ENCODE measurements around the gene ASXL1.

ASXL1 gene

GRCh38 chr20:32446301-32447100 lies 88.4 kb downstream of the ASXL1 start:
- TF ChIP-seq EZH2 (IDR thresholded peaks at IDR 0.05; ENCODE audit: borderline replicate concordance, low read length) (no peak), CTCF (IDR thresholded peaks at IDR 0.05; ENCODE audit: low read length) (no peak)
- Histone ChIP-seq H4K20me1 (ENCODE audit: insufficient read depth, low read length) (no peaks in the 10 kb centered on the region), H3K27me3 (ENCODE audit: insufficient read depth, low read length) (no peaks in the 10 kb centered on the region), H3K9me3 (ENCODE audit: low read length) (no peaks in the 10 kb centered on the region), H3K4me2 (ENCODE audit: low read length) (no peak overlapping the region), H2AFZ (ENCODE audit: low read length) (no peak overlapping the region), H3K27ac (ENCODE audit: low read depth, low read length, poor library complexity, severe bottlenecking) (no peak overlapping the region), H3K36me3 (ENCODE audit: insufficient read depth, low read length) (peaks cover 35% of the 10 kb centered on the region), H3K9ac (ENCODE audit: low read length) (no peak overlapping the region), H3K9me2 (ENCODE audit: low read depth, low read length) (no peaks in the 10 kb centered on the region), H3K4me1 (ENCODE audit: insufficient read depth, low read length, severe bottlenecking) (no peaks in the 10 kb centered on the region), H3K79me2 (ENCODE audit: insufficient read depth, low read length) (no peaks in the 10 kb centered on the region), H3F3A (ENCODE audit: insufficient read depth, low read length) (no peaks in the 10 kb centered on the region), H3K4me3 (ENCODE audit: low read depth, low read length, poor library complexity, severe bottlenecking) (no peak overlapping the region)

GRCh38 chr20:32447136-32448027 lies 89.3 kb downstream of the ASXL1 start:
- Histone ChIP-seq H3K36me3 (ENCODE audit: insufficient read depth, low read length) (peaks cover 30% of the 10 kb centered on the region), H3K9me2 (ENCODE audit: low read depth, low read length) (no peaks in the 10 kb centered on the region), H3K4me1 (ENCODE audit: insufficient read depth, low read length, severe bottlenecking) (no peaks in the 10 kb centered on the region), H3F3A (ENCODE audit: insufficient read depth, low read length) (no peaks in the 10 kb centered on the region), H3K9me3 (ENCODE audit: low read length) (no peaks in the 10 kb centered on the region), H3K27ac (ENCODE audit: low read depth, low read length, poor library complexity, severe bottlenecking) (no peak overlapping the region), H3K4me2 (ENCODE audit: low read length) (no peak overlapping the region), H3K9ac (ENCODE audit: low read length) (no peak overlapping the region), H3K27me3 (ENCODE audit: insufficient read depth, low read length) (no peaks in the 10 kb centered on the region), H3K79me2 (ENCODE audit: insufficient read depth, low read length) (no peaks in the 10 kb centered on the region), H4K20me1 (ENCODE audit: insufficient read depth, low read length) (no peaks in the 10 kb centered on the region), H3K4me3 (ENCODE audit: low read depth, low read length, poor library complexity, severe bottlenecking) (no peak overlapping the region), H2AFZ (ENCODE audit: low read length) (no peak overlapping the region)
- TF ChIP-seq CTCF (IDR thresholded peaks at IDR 0.05; ENCODE audit: low read length) (no peak), EZH2 (IDR thresholded peaks at IDR 0.05; ENCODE audit: borderline replicate concordance, low read length) (no peak)

GRCh38 chr20:32448306-32449056 lies 90.3 kb downstream of the ASXL1 start:
- H3K27me3 ChIP-seq (ENCODE audit: insufficient read depth, low read length) = no peaks in the 10 kb centered on the region
- H3K36me3 ChIP-seq (ENCODE audit: insufficient read depth, low read length) = peaks cover 21% of the 10 kb centered on the region
- no peaks in the 10 kb centered on the region for H3K4me1 ChIP-seq (ENCODE audit: insufficient read depth, low read length, severe bottlenecking)
- H2AFZ ChIP-seq (ENCODE audit: low read length) = no peak overlapping the region
- no peak for TF ChIP-seq EZH2 (IDR thresholded peaks at IDR 0.05; ENCODE audit: borderline replicate concordance, low read length)
- TF ChIP-seq CTCF (IDR thresholded peaks at IDR 0.05; ENCODE audit: low read length) = no peak
- H4K20me1 ChIP-seq (ENCODE audit: insufficient read depth, low read length) = no peaks in the 10 kb centered on the region
- no peak overlapping the region for H3K27ac ChIP-seq (ENCODE audit: low read depth, low read length, poor library complexity, severe bottlenecking)
- no peaks in the 10 kb centered on the region for H3K79me2 ChIP-seq (ENCODE audit: insufficient read depth, low read length)
- no peak overlapping the region for H3K9ac ChIP-seq (ENCODE audit: low read length)
- no peaks in the 10 kb centered on the region for H3F3A ChIP-seq (ENCODE audit: insufficient read depth, low read length)
- no peak overlapping the region for H3K4me2 ChIP-seq (ENCODE audit: low read length)
- no peaks in the 10 kb centered on the region for H3K9me2 ChIP-seq (ENCODE audit: low read depth, low read length)
- no peaks in the 10 kb centered on the region for H3K9me3 ChIP-seq (ENCODE audit: low read length)
- H3K4me3 ChIP-seq (ENCODE audit: low read depth, low read length, poor library complexity, severe bottlenecking) = no peak overlapping the region
